IPS-18c (cell line): Measurements from ENCODE around the gene RERE.

Source experiments
- H3K4me3 ChIP-seq: 2 replicates; pipeline ENCODE4 v1.7.0; 2013; ENCODE audit warnings: low read depth, mild to moderate bottlenecking, low read length, moderate library complexity; ENCODE audit not compliant: insufficient read depth
- H3K9me3 ChIP-seq: one replicate; pipeline ENCODE4 v1.6.1; 2013; ENCODE audit warnings: mild to moderate bottlenecking, low read length, moderate library complexity; ENCODE audit not compliant: control insufficient read depth, insufficient read depth

The RERE gene

GRCh38 chr1:8653878-8654277, 163.6 kb downstream of the RERE start:
- Histone ChIP-seq H3K9me3 (peaks cover 2% of the 10 kb centered on the region), H3K4me3 (no peak overlapping the region)

- H3K9me3 ChIP-seq: peaks cover 2% of the 10 kb centered on the region
- no peak overlapping the region for H3K4me3 ChIP-seq
Measured at GRCh38 chr1:8652467-8653046, 164.9 kb downstream of the RERE start.

GRCh38 chr1:8651962-8652361, 165.5 kb downstream of the RERE start:
- Histone ChIP-seq H3K9me3 (peaks cover 2% of the 10 kb centered on the region), H3K4me3 (no peak overlapping the region)

- Histone ChIP-seq H3K9me3 (peaks cover 2% of the 10 kb centered on the region), H3K4me3 (no peak overlapping the region)
Measured at GRCh38 chr1:8651236-8651890, 166.1 kb downstream of the RERE start.

- Histone ChIP-seq H3K9me3 (peaks cover 2% of the 10 kb centered on the region), H3K4me3 (no peak overlapping the region)
Measured at GRCh38 chr1:8649875-8650274, 167.6 kb downstream of the RERE start.

- no peak overlapping the region for H3K4me3 ChIP-seq
- peaks cover 2% of the 10 kb centered on the region for H3K9me3 ChIP-seq
Measured at GRCh38 chr1:8649027-8649426, 168.4 kb downstream of the RERE start.

- H3K9me3 ChIP-seq: peaks cover 1% of the 10 kb centered on the region
- no peak overlapping the region for H3K4me3 ChIP-seq
Measured at GRCh38 chr1:8646996-8647395, 170.4 kb downstream of the RERE start.

GRCh38 chr1:8646189-8646588, 171.3 kb downstream of the RERE start:
- Histone ChIP-seq H3K4me3 (no peak overlapping the region), H3K9me3 (no peaks in the 10 kb centered on the region)

GRCh38 chr1:8643542-8644536, 173.6 kb downstream of the RERE start:
- no peak overlapping the region for H3K4me3 ChIP-seq

GRCh38 chr1:8642114-8642513, 175.3 kb downstream of the RERE start:
- Histone ChIP-seq H3K4me3 (no peak overlapping the region), H3K9me3 (no peaks in the 10 kb centered on the region)

More at GRCh38 chr1:8643542-8644536, 173.6 kb downstream of the RERE start:
- H3K9me3 ChIP-seq: no peaks in the 10 kb centered on the region

- Histone ChIP-seq H3K9me3 (no peaks in the 10 kb centered on the region), H3K4me3 (no peak overlapping the region)
Measured at GRCh38 chr1:8641377-8641997, 176.0 kb downstream of the RERE start.

- no peak overlapping the region for H3K4me3 ChIP-seq
- no peaks in the 10 kb centered on the region for H3K9me3 ChIP-seq
Measured at GRCh38 chr1:8640950-8641349, 176.5 kb downstream of the RERE start.

GRCh38 chr1:8639148-8639547, 178.3 kb downstream of the RERE start:
- no peaks in the 10 kb centered on the region for H3K9me3 ChIP-seq
- H3K4me3 ChIP-seq: no peak overlapping the region

GRCh38 chr1:8633741-8634501, 183.5 kb downstream of the RERE start:
- no peak overlapping the region for H3K4me3 ChIP-seq
- no peaks in the 10 kb centered on the region for H3K9me3 ChIP-seq

GRCh38 chr1:8632102-8632501, 185.3 kb downstream of the RERE start:
- Histone ChIP-seq H3K4me3 (no peak overlapping the region), H3K9me3 (no peaks in the 10 kb centered on the region)

- H3K9me3 ChIP-seq: no peaks in the 10 kb centered on the region
- no peak overlapping the region for H3K4me3 ChIP-seq
Measured at GRCh38 chr1:8631163-8631562, 186.3 kb downstream of the RERE start.
